HepG2 (cell line): ENCODE measurements around the gene FBXO8.

Source experiments
- ATF1 ChIP-seq: IDR thresholded peaks from 2 replicates; pipeline ENCODE4 v1.6.1; 2016; ENCODE audit warnings: mild to moderate bottlenecking, control low read depth
- CREB1 ChIP-seq, 2 experiments: fragments of 450-650 bp in 1 of 2; IDR thresholded peaks; 2 replicates each; pipeline ENCODE4 v1.6.1; 2016 to 2017; ENCODE audit warnings: control low read depth in 1 of 2, mild to moderate bottlenecking in 1 of 2, missing compliant biosample characterization in 1 of 2, missing genetic modification characterization in 1 of 2
- CTCF ChIP-seq: sonication (generic); formaldehyde crosslinking; IDR thresholded peaks from 2 replicates; pipeline ENCODE4 v1.5.0; 2020; ENCODE audit warnings: mild to moderate bottlenecking, missing genetic modification reagents, moderate library complexity
- ELF4 ChIP-seq: sonication (generic); formaldehyde crosslinking; IDR thresholded peaks from 2 replicates; pipeline ENCODE4 v1.5.0; 2020; ENCODE audit warnings: missing genetic modification reagents, mild to moderate bottlenecking, moderate library complexity, borderline replicate concordance
- EP300 ChIP-seq, 3 experiments: sonication (generic) in 1 of 3; formaldehyde crosslinking in 1 of 3; IDR thresholded peaks; 2 replicates each; pipeline versions ENCODE4 v1.5.1 to v1.6.1; 2011 to 2020; ENCODE audit warnings: low read depth in 2 of 3, low read length in 2 of 3, borderline replicate concordance in 1 of 3, improper control_type of control experiment in 1 of 3, mild to moderate bottlenecking in 1 of 3, missing genetic modification reagents in 1 of 3, moderate library complexity in 1 of 3
- HINFP ChIP-seq: sonication (generic); formaldehyde crosslinking; IDR thresholded peaks from 2 replicates; pipeline ENCODE4 v1.4.0; 2020; ENCODE audit warnings: low read depth, mild to moderate bottlenecking, missing genetic modification reagents
- HMGA1 ChIP-seq: sonication (generic); formaldehyde crosslinking; conservative IDR thresholded peaks from 2 replicates; pipeline ENCODE4 v1.4.0; 2020; ENCODE audit warnings: missing genetic modification reagents
- MEIS2 ChIP-seq: sonication (generic); formaldehyde crosslinking; IDR thresholded peaks from 2 replicates; pipeline ENCODE4 v1.9.0; 2021; ENCODE audit warnings: mild to moderate bottlenecking, missing genetic modification reagents
- TAF1 ChIP-seq: sonication (generic); formaldehyde crosslinking; IDR thresholded peaks from 2 replicates; pipeline ENCODE4 v1.4.0; 2020; ENCODE audit warnings: missing genetic modification reagents
- TRIM24 ChIP-seq: sonication (generic); formaldehyde crosslinking; IDR thresholded peaks from 2 replicates; pipeline ENCODE4 v1.8.0; 2022; ENCODE audit warnings: mild to moderate bottlenecking, missing genetic modification reagents
- ZNF335 ChIP-seq: sonication (generic); formaldehyde crosslinking; IDR thresholded peaks from 2 replicates; pipeline ENCODE4 v1.4.0; 2020; ENCODE audit warnings: missing genetic modification reagents
- ZNF709 ChIP-seq: sonication (generic); formaldehyde crosslinking; IDR thresholded peaks from 2 replicates; pipeline ENCODE4 v1.5.0; 2020; ENCODE audit warnings: mild to moderate bottlenecking, missing genetic modification reagents

- TF ChIP-seq MEIS2 (CRISPR knock-in tag) (no peak), ZNF335 (CRISPR knock-in tag) (no peak), TAF1 (no peak), TRIM24 (CRISPR knock-in tag) (no peak), EP300 (IDR thresholded peaks at IDR 0.05; ENCODE audit: low read depth in 2 of 2, low read length in 2 of 2) (no peak), EP300 (CRISPR knock-in tag; IDR thresholded peaks at IDR 0.05; ENCODE audit: borderline replicate concordance) (no peak), CTCF (CRISPR knock-in tag) (no peak), ZNF709 (CRISPR knock-in tag) (no peak), HMGA1 (CRISPR knock-in tag) (no peak), ATF1 (CRISPR knock-in tag) (no peak), ELF4 (no peak), CREB1 (IDR thresholded peaks at IDR 0.05) (no peak), CREB1 (CRISPR knock-in tag; IDR thresholded peaks at IDR 0.05) (no peak), HINFP (CRISPR knock-in tag) (no peak)
Observed at GRCh38 chr4:174317531-174317930, 34.1 kb upstream of the FBXO8 start.
